Activated T-cell treated with anti-CD3 and anti-CD28 coated beads, Interleukin-2, amount 50 U/mL, for 24 hours (primary cell): ENCODE data around the gene CEACAM19.

ENCODE experiments used
- DNase-seq: peaks from one replicate; pipeline ENCODE4 v3.0.0-alpha.2; 2020
- H3K27ac Mint-ChIP-seq: 2 replicates; pipeline ENCODE4 v1.8.0; 2020; ENCODE audit warnings: mild to moderate bottlenecking, mixed read lengths
- H3K27me3 Mint-ChIP-seq: 2 replicates; pipeline ENCODE4 v1.8.0; 2020; ENCODE audit warnings: mixed read lengths
- H3K36me3 Mint-ChIP-seq: 2 replicates; pipeline ENCODE4 v1.8.0; 2020; ENCODE audit warnings: low read depth, mixed read lengths
- H3K4me1 Mint-ChIP-seq: 2 replicates; pipeline ENCODE4 v1.8.0; 2020; ENCODE audit warnings: low read depth, mixed read lengths
- H3K4me3 Mint-ChIP-seq: 2 replicates; pipeline ENCODE4 v1.8.0; 2020; ENCODE audit warnings: mild to moderate bottlenecking, moderate library complexity, mixed read lengths
- H3K9me3 Mint-ChIP-seq: 2 replicates; pipeline ENCODE4 v1.8.0; 2020; ENCODE audit warnings: mixed read lengths

Gene CEACAM19

GRCh38 chr19:44640518-44640917 lies 30.8 kb upstream of the CEACAM19 start:
- Mint-ChIP-seq H3K27me3 (peaks cover 26% of the 10 kb centered on the region), H3K9me3 (no peaks in the 10 kb centered on the region), H3K4me1 (peaks cover 2% of the 10 kb centered on the region), H3K27ac (no peak overlapping the region), H3K36me3 (no peaks in the 10 kb centered on the region), H3K4me3 (no peak overlapping the region)
- DNase-seq, result no peak

GRCh38 chr19:44641501-44642265 lies 29.6 kb upstream of the CEACAM19 start:
- H3K27me3 Mint-ChIP-seq, result peaks cover 32% of the 10 kb centered on the region
- no peaks in the 10 kb centered on the region for H3K9me3 Mint-ChIP-seq
- H3K4me3 Mint-ChIP-seq, result no peak overlapping the region
- H3K4me1 Mint-ChIP-seq, result peaks cover 2% of the 10 kb centered on the region
- H3K36me3 Mint-ChIP-seq, result no peaks in the 10 kb centered on the region
- H3K27ac Mint-ChIP-seq, result no peak overlapping the region
- no peak for DNase-seq

DNA sequence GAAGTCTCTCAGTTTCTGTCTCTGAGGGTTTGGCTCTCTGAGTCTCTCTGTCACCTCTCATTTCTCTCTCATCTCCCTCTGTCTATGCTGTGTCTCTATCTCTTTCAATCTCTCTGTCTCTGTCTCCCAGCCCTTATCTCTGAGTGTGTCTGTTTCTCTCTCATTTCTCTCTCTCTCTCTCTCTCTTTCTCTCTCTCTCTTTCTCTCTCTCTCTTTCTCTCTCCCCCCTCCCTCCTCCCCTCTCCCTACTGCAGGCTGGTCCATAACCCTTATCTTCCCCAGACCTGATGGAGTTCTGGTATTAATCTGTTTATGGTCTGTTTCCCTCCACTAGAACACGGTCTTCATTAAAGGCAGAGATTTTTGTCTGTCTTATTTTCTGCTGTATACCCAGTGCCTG lies 28.9 kb upstream of the CEACAM19 start:
- peaks cover 2% of the 10 kb centered on the region for H3K4me1 Mint-ChIP-seq
- DNase-seq, result no peak
- H3K27me3 Mint-ChIP-seq, result peaks cover 33% of the 10 kb centered on the region
- no peaks in the 10 kb centered on the region for H3K9me3 Mint-ChIP-seq
- H3K4me3 Mint-ChIP-seq, result peak overlapping the region; percentile 6
- no peak overlapping the region for H3K27ac Mint-ChIP-seq
- H3K36me3 Mint-ChIP-seq, result peaks cover 2% of the 10 kb centered on the region

DNA sequence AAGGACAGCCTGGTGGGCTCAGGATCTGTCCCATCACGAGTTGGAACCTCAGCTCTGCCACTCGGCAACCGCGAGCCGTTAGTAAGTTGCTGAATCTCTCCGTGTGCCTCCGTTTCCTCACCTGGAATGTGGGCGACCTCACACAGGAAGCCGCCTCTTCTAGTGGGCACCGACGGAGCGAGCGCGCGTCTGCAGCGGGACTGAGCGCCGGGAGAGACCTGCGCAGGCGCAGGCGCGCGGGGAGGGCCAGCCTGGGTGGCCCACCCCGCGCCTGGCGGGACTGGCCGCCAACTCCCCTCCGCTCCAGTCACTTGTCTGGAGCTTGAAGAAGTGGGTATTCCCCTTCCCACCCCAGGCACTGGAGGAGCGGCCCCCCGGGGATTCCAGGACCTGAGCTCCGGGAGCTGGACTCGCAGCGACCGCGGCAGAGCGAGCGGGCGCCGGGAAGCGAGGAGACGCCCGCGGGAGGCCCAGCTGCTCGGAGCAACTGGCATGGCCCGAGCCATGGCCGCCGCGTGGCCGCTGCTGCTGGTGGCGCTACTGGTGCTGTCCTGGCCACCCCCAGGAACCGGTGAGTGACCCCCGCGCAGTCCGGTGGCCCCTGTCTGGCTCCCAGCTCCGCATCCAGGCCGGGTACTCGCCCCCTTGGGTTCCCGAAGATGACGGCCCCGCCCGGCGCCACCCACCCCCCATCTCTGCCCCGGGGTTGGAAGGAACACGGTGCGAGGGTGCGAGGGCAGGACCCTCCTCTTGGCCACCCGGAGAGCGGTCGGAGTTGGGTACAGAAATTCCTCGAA lies 27.5 kb upstream of the CEACAM19 start, which contains the start of gene PVR:
TSS of gene PVR (plus strand) at position 306 of the 797 bp plus-strand sequence. CDS start at position 493, 187 bp downstream.
- Mint-ChIP-seq H3K9me3 (no peaks in the 10 kb centered on the region), H3K4me3 (peak within 1 kb of the TSS; percentile 85), H3K27me3 (peaks cover 33% of the 10 kb centered on the region), H3K27ac (peak within 1 kb of the TSS; percentile 63), H3K36me3 (peaks cover 2% of the 10 kb centered on the region), H3K4me1 (peaks cover 2% of the 10 kb centered on the region)
- peak; percentile 67 for DNase-seq

GRCh38 chr19:44644402-44645016 lies 26.8 kb upstream of the CEACAM19 start:
- no peak for DNase-seq
- Mint-ChIP-seq H3K4me1 (peaks cover 2% of the 10 kb centered on the region), H3K4me3 (peak overlapping the region; percentile 85), H3K27me3 (peaks cover 33% of the 10 kb centered on the region), H3K36me3 (peaks cover 3% of the 10 kb centered on the region), H3K9me3 (no peaks in the 10 kb centered on the region), H3K27ac (peak overlapping the region; percentile 63)

DNA sequence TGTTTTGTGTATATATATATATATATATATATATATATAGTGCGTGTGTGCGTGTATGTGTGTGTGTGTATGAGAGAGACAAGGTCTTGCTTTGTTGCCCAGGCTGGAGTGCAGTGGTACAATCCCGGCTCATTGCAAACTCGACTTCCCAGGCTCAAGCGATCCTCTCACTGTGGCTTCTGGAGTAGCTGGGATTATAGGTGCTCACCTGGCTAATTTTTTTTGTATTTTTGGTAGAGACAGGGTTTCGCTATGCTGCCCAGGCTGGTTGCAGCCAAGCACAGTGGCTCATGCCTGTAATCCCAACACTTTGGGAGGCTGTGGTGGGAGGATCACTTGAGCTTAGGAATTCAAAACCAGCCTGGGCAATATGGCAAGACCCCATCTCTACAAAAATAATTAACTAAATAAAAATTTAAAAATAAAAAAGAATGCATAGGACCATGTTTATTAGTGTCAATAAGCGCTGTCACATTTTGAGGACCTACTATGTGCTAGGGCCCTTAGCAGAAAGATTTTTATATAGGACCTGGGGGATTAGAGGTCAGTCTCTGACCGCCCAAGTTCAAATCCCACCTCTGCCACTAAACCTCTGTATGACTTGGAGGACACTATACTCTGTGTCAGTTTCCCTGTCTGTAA lies 25.8 kb upstream of the CEACAM19 start:
- peaks cover 2% of the 10 kb centered on the region for H3K4me1 Mint-ChIP-seq
- peaks cover 33% of the 10 kb centered on the region for H3K27me3 Mint-ChIP-seq
- H3K9me3 Mint-ChIP-seq, result no peaks in the 10 kb centered on the region
- no peak overlapping the region for H3K4me3 Mint-ChIP-seq
- H3K36me3 Mint-ChIP-seq, result peaks cover 11% of the 10 kb centered on the region
- H3K27ac Mint-ChIP-seq, result no peak overlapping the region
- no peak for DNase-seq

- H3K4me1 Mint-ChIP-seq, result peaks cover 2% of the 10 kb centered on the region
- H3K27ac Mint-ChIP-seq, result no peak overlapping the region
- H3K27me3 Mint-ChIP-seq, result peaks cover 33% of the 10 kb centered on the region
- no peaks in the 10 kb centered on the region for H3K9me3 Mint-ChIP-seq
- H3K4me3 Mint-ChIP-seq, result no peak overlapping the region
- peaks cover 12% of the 10 kb centered on the region for H3K36me3 Mint-ChIP-seq
- no peak for DNase-seq
These were observed 25.2 kb upstream of the CEACAM19 start for GRCh38 chr19:44646049-44646416.

- Mint-ChIP-seq H3K9me3 (no peaks in the 10 kb centered on the region), H3K27me3 (peaks cover 29% of the 10 kb centered on the region), H3K4me1 (peaks cover 2% of the 10 kb centered on the region), H3K36me3 (peaks cover 17% of the 10 kb centered on the region), H3K27ac (no peak overlapping the region), H3K4me3 (no peak overlapping the region)
- DNase-seq, result no peak
These were observed 24.1 kb upstream of the CEACAM19 start for GRCh38 chr19:44647144-44647543.

DNA sequence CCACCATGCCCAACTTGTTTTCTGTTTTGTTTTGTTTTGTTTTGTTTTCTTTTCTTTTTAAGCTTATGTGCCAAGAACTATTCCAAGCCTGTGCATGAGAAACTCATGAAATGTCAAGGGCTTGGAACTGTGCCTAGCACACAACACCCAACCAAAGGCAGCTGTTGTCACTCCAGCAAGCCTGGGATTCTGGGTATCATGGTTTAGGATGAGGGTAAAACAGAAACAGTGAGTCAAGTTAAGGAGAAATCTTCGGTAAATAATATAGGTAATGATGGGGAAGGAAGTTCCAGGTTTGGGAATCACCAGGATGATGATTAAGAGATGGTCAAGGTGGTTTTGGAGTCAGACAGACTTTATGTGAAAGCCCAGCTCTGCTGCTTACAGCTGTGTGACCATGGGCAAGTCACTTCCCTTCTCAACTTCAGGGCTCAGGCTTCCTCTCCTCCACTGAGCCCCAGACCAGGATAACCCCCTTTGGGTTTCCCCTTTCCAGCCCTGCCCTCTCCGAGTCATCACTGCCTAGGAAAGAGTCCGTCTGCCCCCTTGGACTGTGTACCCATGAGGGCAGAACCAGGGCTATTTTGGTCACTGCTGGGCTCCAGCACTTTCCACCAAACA lies 22.5 kb upstream of the CEACAM19 start:
- Mint-ChIP-seq H3K27ac (no peak overlapping the region), H3K4me3 (no peak overlapping the region), H3K36me3 (peaks cover 19% of the 10 kb centered on the region), H3K9me3 (no peaks in the 10 kb centered on the region), H3K4me1 (no peaks in the 10 kb centered on the region), H3K27me3 (peaks cover 17% of the 10 kb centered on the region)
- no peak for DNase-seq

DNA sequence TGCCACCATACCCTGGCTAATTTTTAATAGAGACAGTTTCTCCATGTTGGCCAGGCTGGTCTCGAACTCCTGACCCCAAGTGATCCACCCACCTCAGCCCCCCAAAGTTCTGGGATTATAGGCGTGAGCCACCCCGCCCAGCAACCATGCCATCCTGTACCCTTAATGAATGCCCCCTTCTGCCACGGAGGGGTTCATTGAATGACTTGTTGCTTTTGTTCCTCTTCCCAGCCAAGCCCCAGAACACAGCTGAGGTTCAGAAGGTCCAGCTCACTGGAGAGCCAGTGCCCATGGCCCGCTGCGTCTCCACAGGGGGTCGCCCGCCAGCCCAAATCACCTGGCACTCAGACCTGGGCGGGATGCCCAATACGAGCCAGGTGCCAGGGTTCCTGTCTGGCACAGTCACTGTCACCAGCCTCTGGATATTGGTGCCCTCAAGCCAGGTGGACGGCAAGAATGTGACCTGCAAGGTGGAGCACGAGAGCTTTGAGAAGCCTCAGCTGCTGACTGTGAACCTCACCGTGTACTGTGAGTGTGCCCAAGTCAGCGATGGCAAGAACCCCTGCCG lies 21.6 kb upstream of the CEACAM19 start:
- Mint-ChIP-seq H3K27ac (no peak overlapping the region), H3K36me3 (peaks cover 22% of the 10 kb centered on the region), H3K27me3 (peaks cover 13% of the 10 kb centered on the region), H3K4me3 (no peak overlapping the region), H3K4me1 (peaks cover 4% of the 10 kb centered on the region), H3K9me3 (no peaks in the 10 kb centered on the region)
- DNase-seq, result no peak

DNA sequence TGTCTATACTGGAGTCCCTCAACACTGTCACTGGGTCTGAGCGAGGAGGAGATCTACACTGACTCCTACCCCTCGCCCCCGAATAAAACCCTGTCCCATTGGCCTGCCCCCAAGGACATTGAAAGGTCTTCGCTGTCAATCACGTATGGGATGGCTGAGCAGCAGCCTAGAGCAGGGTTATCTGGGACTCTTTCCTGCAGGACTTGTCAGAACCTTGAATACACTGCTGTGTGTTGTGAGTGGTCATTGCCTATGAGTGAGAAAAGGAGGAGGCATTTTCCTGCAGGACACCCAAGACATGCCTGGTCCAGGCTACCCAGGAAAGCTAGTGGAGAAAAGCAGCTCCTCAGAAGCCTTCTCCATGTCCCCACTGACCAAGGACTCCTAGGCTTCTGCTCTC lies 17.9 kb upstream of the CEACAM19 start:
- peaks cover 15% of the 10 kb centered on the region for H3K4me1 Mint-ChIP-seq
- H3K9me3 Mint-ChIP-seq, result no peaks in the 10 kb centered on the region
- no peak overlapping the region for H3K27ac Mint-ChIP-seq
- no peaks in the 10 kb centered on the region for H3K27me3 Mint-ChIP-seq
- H3K4me3 Mint-ChIP-seq, result no peak overlapping the region
- no peak for DNase-seq
- H3K36me3 Mint-ChIP-seq, result peaks cover 35% of the 10 kb centered on the region

GRCh38 chr19:44653977-44654774 lies 17.1 kb upstream of the CEACAM19 start:
- H3K4me1 Mint-ChIP-seq, result peaks cover 15% of the 10 kb centered on the region
- H3K27ac Mint-ChIP-seq, result no peak overlapping the region
- H3K4me3 Mint-ChIP-seq, result no peak overlapping the region
- H3K27me3 Mint-ChIP-seq, result no peaks in the 10 kb centered on the region
- peak; percentile 73 for DNase-seq
- H3K9me3 Mint-ChIP-seq, result no peaks in the 10 kb centered on the region
- peaks cover 38% of the 10 kb centered on the region for H3K36me3 Mint-ChIP-seq

DNA sequence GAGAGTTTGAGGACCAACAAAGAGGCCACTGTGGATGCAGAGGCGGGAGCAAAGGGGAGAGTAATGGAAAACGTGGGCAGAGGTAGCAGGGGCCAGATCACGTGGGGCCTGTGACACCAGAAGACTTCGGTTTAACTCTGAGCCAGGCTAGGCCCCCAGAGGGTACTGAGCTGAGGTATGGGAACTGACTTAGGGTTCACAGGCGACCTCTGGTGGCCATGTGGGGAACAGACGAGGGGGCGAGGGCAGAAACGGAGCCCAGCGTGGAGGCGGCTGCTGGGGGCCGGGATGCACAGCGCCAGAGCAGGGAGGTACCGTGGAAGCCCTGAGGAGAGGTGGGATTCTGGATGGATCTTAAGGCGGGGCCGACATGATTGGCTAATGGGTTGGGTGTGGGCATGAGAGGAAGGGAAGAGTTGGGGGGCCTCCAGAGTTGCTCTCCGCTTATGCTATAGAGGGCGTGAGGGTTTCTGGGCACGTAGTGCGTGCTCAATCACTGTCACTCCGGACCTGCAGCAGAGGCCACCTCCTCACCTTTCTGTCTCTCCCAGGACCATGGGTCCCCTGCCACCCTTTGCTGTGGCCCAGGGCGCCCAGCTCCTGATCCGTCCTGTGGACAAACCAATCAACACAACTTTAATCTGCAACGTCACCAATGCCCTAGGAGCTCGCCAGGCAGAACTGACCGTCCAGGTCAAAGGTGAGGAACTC lies 13.9 kb upstream of the CEACAM19 start:
- Mint-ChIP-seq H3K27me3 (no peaks in the 10 kb centered on the region), H3K9me3 (no peaks in the 10 kb centered on the region), H3K36me3 (peaks cover 31% of the 10 kb centered on the region), H3K4me3 (no peak overlapping the region), H3K27ac (no peak overlapping the region), H3K4me1 (peaks cover 15% of the 10 kb centered on the region)
- DNase-seq, result peak; percentile 81
